Transverse colon (tissue), 4 donors: Measurements from ENCODE around the gene SIRT4. TPM values are rescaled to one million over a fixed set of nuclear protein-coding genes. Genes with fewer than 3 reads are reported as not detected.

Experiments used
- DNase-seq: peaks from one replicate; pipeline ENCODE4 v3.0.0-alpha.2; 2019
- H3K27ac ChIP-seq, 4 donors: fragments of 200-600 bp; sonication (generic); 2 replicates each; pipeline ENCODE4 v1.5.1; 2016 to 2018; ENCODE audit warnings: inconsistent platforms in 4 of 4
- H3K27me3 ChIP-seq: fragments of 200-600 bp; sonication (generic); 2 replicates; pipeline ENCODE4 v1.5.1; 2017; ENCODE audit warnings: inconsistent platforms
- H3K36me3 ChIP-seq, 4 donors: fragments of 200-600 bp; sonication (generic); 2 replicates each; pipeline ENCODE4 v1.5.1; 2017 to 2019; ENCODE audit warnings: inconsistent platforms in 4 of 4
- H3K4me1 ChIP-seq, 4 donors: fragments of 200-600 bp; sonication (generic); 2 replicates each; pipeline ENCODE4 v1.5.1; 2017 to 2020; ENCODE audit warnings: inconsistent platforms in 4 of 4
- H3K4me3 ChIP-seq, 4 donors: fragments of 200-600 bp; sonication (generic); 1 replicate in 1 of 4; 2 replicates in 3 of 4; pipeline versions ENCODE4 v1.5.1 to v1.6.1; 2017 to 2019; ENCODE audit warnings: inconsistent platforms in 4 of 4
- H3K9me3 ChIP-seq, 2 donors: fragments of 200-600 bp; sonication (generic); 2 replicates each; pipeline ENCODE4 v1.5.1; 2017 to 2019; ENCODE audit warnings: inconsistent platforms in 2 of 2
- CTCF ChIP-seq, 5 experiments: fragments of 200-600 bp in 3 of 5; fragments of 450-650 bp in 2 of 5; sonication (generic) in 3 of 5; IDR thresholded peaks; 1 replicate in 2 of 5; 2 replicates in 3 of 5; pipeline ENCODE4 v1.5.1; 2016 to 2017; ENCODE audit warnings: antibody characterized with exemption in 5 of 5, inconsistent platforms in 3 of 5, mild to moderate bottlenecking in 2 of 5, moderate library complexity in 1 of 5
- EP300 ChIP-seq: sonication (generic); formaldehyde crosslinking; IDR thresholded peaks from one replicate; pipeline ENCODE4 v1.6.1; 2017; ENCODE audit warnings: antibody characterized with exemption, low read depth
- POLR2A ChIP-seq: fragments of 450-650 bp; IDR thresholded peaks from one replicate; pipeline ENCODE4 v1.6.1; 2016; ENCODE audit warnings: antibody characterized with exemption, mild to moderate bottlenecking, moderate library complexity
- POLR2AphosphoS5 ChIP-seq, 3 donors: sonication (generic); formaldehyde crosslinking; IDR thresholded peaks; one replicate each; pipeline ENCODE4 v1.6.1; 2016; ENCODE audit warnings: antibody characterized with exemption in 3 of 3
- WGBS, 2 donors: methylation state at CpG; one replicate each; pipeline ENCODE4 v1.1.5; 2018; ENCODE audit warnings: low coverage in 1 of 2; 5-methylcytosine and 5-hydroxymethylcytosine counted together
- in situ Hi-C, 4 donors: fragments of 200-750 bp; cut with MboI; loops; one replicate each; pipeline versions ENCODE4 v1.15.0 to v1.15.1; 2017; ENCODE audit warnings: low sequenced_read_pairs in 3 of 4, low pct_ligation_motif_present in 1 of 4, low pct_unique_long_range_greater_than_20kb in 1 of 4
- intact Hi-C: fragments of 100-400 bp; cut with DNase I; formaldehyde crosslinking; loops from one replicate; pipeline ENCODE4 v1.15.1; 2023; ENCODE audit warnings: low total_unique reads
- total RNA-seq, 4 donors: library from RNA; depleted of rRNA; stranded (reverse); fragments of >200 nt; gene quantifications; one replicate each; pipeline ENCODE4 v1.1.0, GENCODE V29; 2016

The SIRT4 gene
- total RNA-seq, 4 donors from 2014 or later: 0.95 to 1.9 TPM; not detected in 2

GRCh38 chr12:120346031-120346430 lies 43.9 kb downstream of the SIRT4 start:
- in situ Hi-C loops: no loop called here
- DNase-seq: no peak
- intact Hi-C loops: no loop called here

GRCh38 chr12:120346681-120347080 lies 44.6 kb downstream of the SIRT4 start:
- no peaks in the 10 kb centered on the region for H3K27me3 ChIP-seq
- in situ Hi-C loops (no loop called here), intact Hi-C loops (no loop called here)
- no peak for TF ChIP-seq EP300
- TF ChIP-seq CTCF (IDR thresholded peaks at IDR 0.05): peak in 1 of 5 experiments; percentile 3
- no peaks in the 10 kb centered on the region for H3K9me3 ChIP-seq
- peaks cover 0 to 10% (median 0%) of the 10 kb centered on the region in 4 donors for H3K4me1 ChIP-seq
- no peak for DNase-seq
- WGBS, 2 donors: 75 to 92% methylated on average over 2 to 7 of the region's 7 CpGs
- H3K4me3 ChIP-seq: no peak overlapping the region
- H3K27ac ChIP-seq: no peak overlapping the region
- no peaks in the 10 kb centered on the region for H3K36me3 ChIP-seq

More at GRCh38 chr12:120346031-120346430, 43.9 kb downstream of the SIRT4 start:
- no peaks in the 10 kb centered on the region for H3K9me3 ChIP-seq
- H3K4me3 ChIP-seq: no peak overlapping the region
- H3K27ac ChIP-seq: no peak overlapping the region
- peaks cover 0 to 7% (median 0%) of the 10 kb centered on the region in 4 donors for H3K4me1 ChIP-seq
- 93% methylated on average over 11 of the region's 15 CpGs; no CpG with 5 or more reads in 1 of the 2 donors for WGBS, 2 donors
- no peaks in the 10 kb centered on the region for H3K27me3 ChIP-seq
- TF ChIP-seq EP300 (no peak), POLR2AphosphoS5 (IDR thresholded peaks at IDR 0.05) (no peak), CTCF (IDR thresholded peaks at IDR 0.05) (no peak), POLR2A (no peak)
- H3K36me3 ChIP-seq: no peaks in the 10 kb centered on the region

GRCh38 chr12:120347766-120348165 lies 45.6 kb downstream of the SIRT4 start:
- no peaks in the 10 kb centered on the region for H3K9me3 ChIP-seq
- no peaks in the 10 kb centered on the region for H3K36me3 ChIP-seq
- H3K27ac ChIP-seq: no peak overlapping the region
- WGBS, 2 donors: 89% methylated on average over 9 of the region's 11 CpGs; no CpG with 5 or more reads in 1 of the 2 donors
- in situ Hi-C loops: no loop called here
- H3K4me3 ChIP-seq: no peak overlapping the region
- TF ChIP-seq EP300 (no peak), POLR2AphosphoS5 (IDR thresholded peaks at IDR 0.05) (no peak)
- no peak for DNase-seq
- H3K27me3 ChIP-seq: no peaks in the 10 kb centered on the region
- peaks cover 0 to 10% (median 0%) of the 10 kb centered on the region in 4 donors for H3K4me1 ChIP-seq
- intact Hi-C loops: no loop called here

GRCh38 chr12:120350576-120351350 lies 48.6 kb downstream of the SIRT4 start:
- Histone ChIP-seq H3K27me3 (no peaks in the 10 kb centered on the region), H3K4me1 (peaks cover 0 to 10% (median 0%) of the 10 kb centered on the region in 4 donors), H3K4me3 (no peak overlapping the region), H3K9me3 (no peaks in the 10 kb centered on the region), H3K27ac (no peak overlapping the region), H3K36me3 (no peaks in the 10 kb centered on the region)
- TF ChIP-seq POLR2A (no peak), CTCF (IDR thresholded peaks at IDR 0.05) (no peak), EP300 (no peak), POLR2AphosphoS5 (IDR thresholded peaks at IDR 0.05) (no peak)
- no peak for DNase-seq
- intact Hi-C loops (no loop called here), in situ Hi-C loops (loop anchor here in 2 of 4 donors (5.0 to 10.0 kb wide), 2 partner anchors 77 to 84 kb away; partner anchors contain the start of gene COX6A1 (in 1 of the 2))
- 73% methylated on average over 16 of the region's 19 CpGs; no CpG with 5 or more reads in 1 of the 2 donors for WGBS, 2 donors
